OCI-LY7 (cell line): ENCODE data around the gene MYLK. TPM values are rescaled to one million over a fixed set of nuclear protein-coding genes. Genes with fewer than 3 reads are reported as not detected.

Experiments used
- BruUV-seq: library from RNA; stranded (reverse); fragments of 400-500 nt; replicated peaks from 2 replicates; lab custom pipeline; 2021; lab: Mats Ljungman, UMichigan
- CTCF ChIA-PET: fragments of 300-600 bp; sonication (Branson Sonifier 250); formaldehyde crosslinking; loops from one replicate; lab custom pipeline; 2022; ENCODE audit warnings: antibody characterized with exemption; ENCODE audit not compliant: unreplicated experiment; lab: Charles Lee
- POLR2A ChIA-PET: fragments of 300-600 bp; sonication (Branson Sonifier 250); formaldehyde crosslinking; loops from one replicate; lab custom pipeline; 2022; ENCODE audit warnings: antibody characterized with exemption; lab: Charles Lee
- DNase-seq: peaks from one replicate; pipeline ENCODE4 v3.0.0-alpha.2; 2015; ENCODE audit warnings: low spot score
- H2AFZ ChIP-seq: fragments of 200-600 bp; sonication (generic), shearing (Covaris generic); 2 replicates; pipeline ENCODE4 v1.6.1; 2014; ENCODE audit warnings: mild to moderate bottlenecking, antibody characterized with exemption, low read length, moderate library complexity
- H3K27ac ChIP-seq: fragments of 200-600 bp; sonication (generic); 2 replicates; pipeline ENCODE4 v1.5.1; 2014; ENCODE audit warnings: mixed run types, low read depth, mild to moderate bottlenecking, moderate library complexity, low read length, inconsistent platforms; ENCODE audit not compliant: poor library complexity, severe bottlenecking
- H3K36me3 ChIP-seq: fragments of 200-600 bp; sonication (generic); 2 replicates; pipeline ENCODE4 v1.6.1; 2014; ENCODE audit warnings: mild to moderate bottlenecking, antibody characterized with exemption, low read length, moderate library complexity, mixed read lengths; ENCODE audit not compliant: insufficient read depth
- H3K4me1 ChIP-seq: fragments of 200-600 bp; sonication (generic); 2 replicates; pipeline ENCODE4 v1.5.1; 2014; ENCODE audit warnings: mild to moderate bottlenecking, low read length; ENCODE audit not compliant: insufficient read depth, poor library complexity, severe bottlenecking
- H3K4me2 ChIP-seq: fragments of 200-600 bp; sonication (generic); 2 replicates; pipeline ENCODE4 v1.6.1; 2014; ENCODE audit warnings: mild to moderate bottlenecking, low read length
- H3K4me3 ChIP-seq: fragments of 200-600 bp; sonication (generic); 2 replicates; pipeline ENCODE4 v1.5.1; 2014; ENCODE audit warnings: mild to moderate bottlenecking, low read depth, low read length; ENCODE audit not compliant: poor library complexity, severe bottlenecking
- H3K79me2 ChIP-seq: fragments of 200-600 bp; sonication (generic); 2 replicates; pipeline ENCODE4 v1.6.1; 2016; ENCODE audit warnings: low read depth, mild to moderate bottlenecking, low read length, moderate library complexity, mixed read lengths; ENCODE audit not compliant: insufficient read depth
- H3K9me2 ChIP-seq: fragments of 200-600 bp; sonication (generic); 2 replicates; pipeline ENCODE4 v1.6.1; 2016; ENCODE audit warnings: mild to moderate bottlenecking, low read length, mixed read lengths; ENCODE audit not compliant: insufficient read depth
- H3K9me3 ChIP-seq: fragments of 200-600 bp; sonication (generic); 2 replicates; pipeline ENCODE4 v1.6.1; 2014; ENCODE audit warnings: mild to moderate bottlenecking, mixed run types, low read length, mixed read lengths
- H4K20me1 ChIP-seq: fragments of 200-600 bp; sonication (generic); 2 replicates; pipeline ENCODE4 v1.6.1; 2014; ENCODE audit warnings: mild to moderate bottlenecking, antibody characterized with exemption, low read length, moderate library complexity, mixed read lengths; ENCODE audit not compliant: insufficient read depth
- CTCF ChIP-seq: fragments of 200-600 bp; sonication (generic); conservative IDR thresholded peaks from 2 replicates; pipeline ENCODE4 v1.5.1; 2014; ENCODE audit warnings: mild to moderate bottlenecking, antibody characterized with exemption, low read length, moderate library complexity, mixed read lengths
- EZH2phosphoT487 ChIP-seq: fragments of 200-600 bp; sonication (generic); IDR thresholded peaks from 2 replicates; pipeline ENCODE4 v1.6.1; 2018; ENCODE audit warnings: low read depth, borderline replicate concordance, mild to moderate bottlenecking, mixed run types, antibody characterized with exemption, low read length, moderate library complexity, mixed read lengths
- intact Hi-C: fragments of 100-400 bp; cut with micrococcal nuclease; formaldehyde crosslinking; loops from one replicate; pipeline ENCODE4 v1.10.0; 2022; ENCODE audit not compliant: unreplicated experiment
- total RNA-seq, 2 experiments: library from RNA; depleted of rRNA in 1 of 2; stranded (reverse); fragments of >200 nt in 1 of 2; shearing (Covaris generic) in 1 of 2; gene quantifications; 2 replicates each; pipeline ENCODE4 v1.2.3, GENCODE V29; 2014 to 2022

The MYLK gene
- total RNA-seq, 2 experiments from 2014 or later = not detected

- Histone ChIP-seq H3K4me3 (no peak overlapping the region), H4K20me1 (no peaks in the 10 kb centered on the region), H3K4me2 (no peak overlapping the region), H3K9me3 (no peaks in the 10 kb centered on the region), H3K4me1 (no peaks in the 10 kb centered on the region), H3K27ac (no peak overlapping the region), H3K79me2 (no peaks in the 10 kb centered on the region), H2AFZ (no peak overlapping the region), H3K9me2 (no peaks in the 10 kb centered on the region), H3K36me3 (no peaks in the 10 kb centered on the region)
- no TSS peak for BruUV-seq
- intact Hi-C loops = no loop called here
- TF ChIP-seq EZH2phosphoT487 (no peak), CTCF (no peak)
- DNase-seq = no peak
- POLR2A ChIA-PET = no interaction called here
- CTCF ChIA-PET = no interaction called here
Measured at GRCh38 chr3:123842711-123843110, 41.4 kb downstream of the MYLK start.

DNA sequence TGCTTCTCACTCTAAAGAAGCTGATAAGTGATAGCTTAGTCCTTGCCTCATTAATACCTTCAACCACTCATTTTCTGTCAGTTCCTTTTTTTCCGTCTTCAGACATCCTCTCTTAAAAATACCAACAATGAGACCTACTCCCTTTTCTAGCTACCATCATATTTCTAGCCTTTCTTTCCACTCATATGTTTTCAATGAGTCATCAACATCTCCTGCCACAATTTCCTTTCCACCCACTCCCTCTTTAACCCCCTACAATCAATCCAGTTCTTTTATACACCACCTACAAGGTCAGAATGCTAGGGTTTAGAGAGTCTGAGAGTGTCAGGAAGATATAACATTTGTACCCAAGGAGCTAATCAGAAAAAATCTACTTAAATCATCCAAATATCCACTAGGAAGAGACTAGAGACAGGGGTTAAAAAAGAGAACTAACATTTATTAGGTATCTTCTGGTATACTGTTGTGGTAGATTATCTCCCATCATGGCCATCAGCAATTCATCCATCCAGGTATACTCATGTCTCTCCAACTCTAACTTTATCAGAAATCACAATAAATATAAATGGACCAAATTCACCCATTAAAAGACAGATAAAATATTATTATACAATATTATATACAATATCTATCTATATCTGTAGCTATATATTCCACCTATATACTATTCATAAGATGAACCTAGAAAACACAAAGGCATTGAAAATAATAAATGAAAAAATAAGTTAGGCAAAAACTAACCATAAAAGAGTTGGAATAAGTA lies 42.5 kb downstream of the MYLK start:
- Histone ChIP-seq H2AFZ (no peak overlapping the region), H4K20me1 (no peaks in the 10 kb centered on the region), H3K4me3 (no peak overlapping the region), H3K36me3 (no peaks in the 10 kb centered on the region), H3K4me2 (no peak overlapping the region), H3K27ac (no peak overlapping the region), H3K9me3 (no peaks in the 10 kb centered on the region), H3K9me2 (no peaks in the 10 kb centered on the region), H3K79me2 (no peaks in the 10 kb centered on the region), H3K4me1 (no peaks in the 10 kb centered on the region)
- no peak for TF ChIP-seq CTCF
- no peak for TF ChIP-seq EZH2phosphoT487
- intact Hi-C loops = no loop called here
- CTCF ChIA-PET = no interaction called here
- POLR2A ChIA-PET = interaction anchor here (0.5 kb wide), 1 partner anchor 21 kb away, joined by 3 read pairs; no protein-coding TSS in a partner anchor
- no peak for DNase-seq
- no TSS peak for BruUV-seq

DNA sequence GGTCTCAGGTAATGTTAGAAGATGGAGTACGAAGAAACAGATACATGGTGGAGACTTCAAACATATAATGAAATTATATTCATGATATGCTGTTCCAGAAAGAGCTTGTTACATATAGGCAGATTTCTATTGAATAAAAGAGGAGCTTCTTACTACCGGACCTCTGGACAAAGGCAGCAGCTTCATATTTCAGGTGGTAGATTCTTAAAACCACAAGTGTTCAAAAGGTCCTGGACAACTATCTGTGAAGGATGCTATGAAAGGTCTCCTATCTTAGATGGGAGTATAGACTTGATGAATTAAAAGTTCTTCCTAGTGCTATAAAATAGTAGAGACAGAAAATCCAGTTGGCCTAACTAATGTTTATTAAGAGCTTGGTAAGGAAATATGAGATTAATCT lies 43.2 kb downstream of the MYLK start:
- Histone ChIP-seq H2AFZ (no peak overlapping the region), H3K4me2 (no peak overlapping the region), H3K79me2 (no peaks in the 10 kb centered on the region), H3K4me1 (no peaks in the 10 kb centered on the region), H3K27ac (no peak overlapping the region), H3K4me3 (no peak overlapping the region), H3K9me3 (no peaks in the 10 kb centered on the region), H3K9me2 (no peaks in the 10 kb centered on the region), H4K20me1 (no peaks in the 10 kb centered on the region), H3K36me3 (no peaks in the 10 kb centered on the region)
- BruUV-seq = no TSS peak
- DNase-seq = no peak
- ChIA-PET CTCF (no interaction called here), POLR2A (no interaction called here)
- intact Hi-C loops = no loop called here
- TF ChIP-seq EZH2phosphoT487 (no peak), CTCF (no peak)
